ENCODE data around the gene SP3. TPM values are rescaled to one million over a fixed set of nuclear protein-coding genes. Genes with fewer than 3 reads are reported as not detected.

The SP3 gene
- total RNA-seq, 1 experiment from 2014 or later, result 120 TPM

DNA sequence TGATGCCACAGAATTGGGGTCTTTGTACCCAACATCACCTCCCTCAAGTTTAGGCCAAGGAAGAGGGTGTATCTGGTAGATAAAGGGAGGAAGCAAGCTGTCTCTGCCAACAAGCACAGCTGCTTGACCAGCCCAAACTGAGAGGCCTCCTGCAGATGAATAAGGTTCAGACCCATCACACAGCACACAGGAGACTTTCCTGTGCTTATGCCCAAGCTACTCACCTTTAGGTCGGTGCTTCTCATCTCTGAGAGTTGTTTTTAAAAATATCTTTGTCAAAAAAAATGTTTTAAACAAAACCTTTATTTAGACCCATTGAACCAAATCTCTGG, 24.7 kb upstream of the SP3 start:
- H3K36me3 ChIP-seq, result no peaks in the 10 kb centered on the region
- no peaks in the 10 kb centered on the region for H3K27me3 ChIP-seq (replicated peaks)
- H3K27ac ChIP-seq, result no peak overlapping the region
- no peak overlapping the region for H3K4me3 ChIP-seq
- H3K9me3 ChIP-seq (replicated peaks), result no peaks in the 10 kb centered on the region
- H3K4me1 ChIP-seq (replicated peaks), result peaks cover 2% of the 10 kb centered on the region; the same call in 1 of the 2 replicates
- peak in 1 of 2 experiments; percentile 3 for DNase-seq (ENCODE audit: low read depth in 1 of 2, low spot score in 2 of 2)

DNA sequence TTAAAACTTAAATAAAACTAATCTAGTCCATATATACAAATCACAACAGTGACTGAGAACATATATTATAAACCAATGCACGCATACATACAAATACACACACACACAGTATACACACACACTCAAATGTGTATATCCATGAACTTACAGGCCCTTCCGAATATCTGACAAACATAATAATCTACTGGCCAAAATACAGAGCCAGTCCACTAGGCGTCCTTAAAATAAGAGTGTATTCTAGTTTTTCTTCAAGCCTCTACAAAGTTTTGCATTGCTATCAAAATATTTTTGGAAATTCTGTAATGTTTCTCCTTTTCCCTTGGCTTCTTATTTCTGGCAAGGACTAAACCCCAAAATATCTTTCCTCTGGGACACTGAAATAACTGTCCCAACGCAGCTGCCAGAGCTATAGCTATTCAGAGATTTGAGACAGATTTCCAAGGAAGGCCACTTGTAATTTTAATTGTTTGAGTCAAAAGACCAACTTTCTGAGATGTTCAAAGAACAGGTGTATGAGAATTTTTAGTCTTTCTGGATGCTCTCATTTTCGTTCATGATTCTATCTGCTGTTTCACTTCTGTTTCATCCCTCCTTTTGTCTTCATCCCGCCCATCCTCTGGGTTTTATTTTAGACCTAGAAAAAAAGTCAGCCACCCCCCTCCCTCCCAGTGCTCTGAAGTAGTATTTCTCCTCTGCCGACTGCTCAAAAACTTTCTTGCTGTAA, 24.1 kb upstream of the SP3 start:
- Histone ChIP-seq H3K27ac (no peak overlapping the region), H3K27me3 (replicated peaks) (no peaks in the 10 kb centered on the region), H3K36me3 (no peaks in the 10 kb centered on the region), H3K9me3 (replicated peaks) (no peaks in the 10 kb centered on the region), H3K4me3 (no peak overlapping the region), H3K4me1 (replicated peaks) (peaks cover 2% of the 10 kb centered on the region; the same call in 1 of the 2 replicates)
- peak in 1 of 2 experiments; percentile 1 for DNase-seq (ENCODE audit: low read depth in 1 of 2, low spot score in 2 of 2)

DNA sequence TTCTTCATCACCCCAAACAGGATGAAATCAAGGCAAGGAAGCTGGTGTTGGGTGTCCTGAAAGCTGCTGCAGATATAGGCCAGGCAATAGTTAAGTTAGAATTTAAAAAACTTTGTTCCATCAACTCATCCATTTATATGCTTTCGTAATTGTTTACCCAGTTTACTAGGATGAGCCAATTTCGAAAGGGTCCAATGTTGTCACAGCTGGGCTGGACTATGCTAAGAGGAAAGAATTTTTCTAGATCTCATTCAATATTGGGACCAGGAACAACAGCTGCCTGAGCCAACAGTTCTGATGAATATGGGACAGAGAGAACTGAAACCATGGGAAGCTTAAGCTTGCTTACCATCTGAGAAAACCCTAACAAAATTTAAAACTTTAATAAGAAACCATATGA, 21.6 kb upstream of the SP3 start:
- peak in 1 of 2 experiments; percentile 1 for DNase-seq (ENCODE audit: low read depth in 1 of 2, low spot score in 2 of 2)
- no peak overlapping the region for H3K27ac ChIP-seq
- H3K9me3 ChIP-seq (replicated peaks), result no peaks in the 10 kb centered on the region
- H3K36me3 ChIP-seq, result no peaks in the 10 kb centered on the region
- no peak overlapping the region for H3K4me3 ChIP-seq
- peaks cover 2% of the 10 kb centered on the region; the same call in 1 of the 2 replicates for H3K4me1 ChIP-seq (replicated peaks)
- no peaks in the 10 kb centered on the region for H3K27me3 ChIP-seq (replicated peaks)

DNA sequence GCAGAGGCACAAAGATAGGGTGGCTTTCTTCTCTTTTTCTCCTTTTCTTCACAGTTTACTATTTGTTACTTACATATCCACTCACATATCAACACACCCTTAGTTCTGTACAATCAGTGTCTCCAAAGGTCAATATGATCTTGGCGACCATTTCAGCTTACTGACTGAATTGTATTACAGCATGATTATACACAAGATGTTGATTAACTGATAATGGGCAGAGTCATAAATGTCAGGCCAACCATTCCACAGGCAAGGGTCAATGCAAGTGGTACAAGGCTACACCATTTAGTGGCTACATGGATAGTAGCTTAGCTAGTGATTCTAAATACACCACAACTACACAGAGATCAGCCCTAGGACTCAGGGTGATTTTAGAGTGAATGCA, 20.4 kb upstream of the SP3 start:
- no peaks in the 10 kb centered on the region for H3K4me1 ChIP-seq (replicated peaks)

DNA sequence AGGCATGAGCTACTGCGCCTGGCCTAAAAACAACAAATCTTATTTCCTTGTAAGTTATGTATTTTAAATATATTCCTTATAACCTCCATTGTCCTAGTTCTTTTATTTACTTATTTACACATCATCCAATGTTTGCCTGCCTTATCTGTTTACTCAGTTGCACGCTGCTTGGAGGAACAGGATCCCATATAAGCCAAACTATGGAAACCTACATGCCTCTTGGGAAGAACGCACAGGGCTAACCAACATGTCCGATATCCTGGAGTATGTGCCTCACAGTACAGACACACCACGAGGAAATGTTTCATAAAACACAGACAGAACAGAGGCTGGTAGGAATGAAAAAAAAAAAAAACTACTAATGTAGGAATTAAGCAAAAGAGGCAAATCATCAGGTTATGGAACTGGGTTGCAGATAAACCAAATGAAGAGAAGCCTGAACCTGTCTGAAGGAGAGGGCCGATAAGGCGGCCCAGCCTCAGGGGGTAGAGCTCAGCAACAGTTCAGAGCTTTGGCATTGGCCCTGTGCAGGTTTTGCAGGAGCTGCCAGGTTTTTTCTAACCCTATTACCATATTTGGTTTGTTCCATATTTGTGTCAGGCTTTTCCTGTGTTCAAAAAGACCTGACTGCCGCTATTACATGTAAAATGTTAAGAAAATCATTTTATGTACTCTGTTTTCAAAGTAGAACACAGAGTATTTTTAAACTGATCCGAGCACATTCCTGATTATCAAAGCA, 19.9 kb upstream of the SP3 start:
- H3K4me3 ChIP-seq, result no peak overlapping the region
- DNase-seq (ENCODE audit: low read depth in 1 of 2, low spot score in 2 of 2), result no peak
- H3K4me1 ChIP-seq (replicated peaks), result no peaks in the 10 kb centered on the region
- no peaks in the 10 kb centered on the region for H3K27me3 ChIP-seq (replicated peaks)
- H3K27ac ChIP-seq, result no peak overlapping the region
- H3K9me3 ChIP-seq (replicated peaks), result no peaks in the 10 kb centered on the region
- no peaks in the 10 kb centered on the region for H3K36me3 ChIP-seq

More for the DNA sequence above, 20.4 kb upstream of the SP3 start:
- no peak for DNase-seq (ENCODE audit: low read depth in 1 of 2, low spot score in 2 of 2)
- H3K27ac ChIP-seq, result no peak overlapping the region
- H3K4me3 ChIP-seq, result no peak overlapping the region
- no peaks in the 10 kb centered on the region for H3K27me3 ChIP-seq (replicated peaks)
- H3K9me3 ChIP-seq (replicated peaks), result no peaks in the 10 kb centered on the region
- no peaks in the 10 kb centered on the region for H3K36me3 ChIP-seq

DNA sequence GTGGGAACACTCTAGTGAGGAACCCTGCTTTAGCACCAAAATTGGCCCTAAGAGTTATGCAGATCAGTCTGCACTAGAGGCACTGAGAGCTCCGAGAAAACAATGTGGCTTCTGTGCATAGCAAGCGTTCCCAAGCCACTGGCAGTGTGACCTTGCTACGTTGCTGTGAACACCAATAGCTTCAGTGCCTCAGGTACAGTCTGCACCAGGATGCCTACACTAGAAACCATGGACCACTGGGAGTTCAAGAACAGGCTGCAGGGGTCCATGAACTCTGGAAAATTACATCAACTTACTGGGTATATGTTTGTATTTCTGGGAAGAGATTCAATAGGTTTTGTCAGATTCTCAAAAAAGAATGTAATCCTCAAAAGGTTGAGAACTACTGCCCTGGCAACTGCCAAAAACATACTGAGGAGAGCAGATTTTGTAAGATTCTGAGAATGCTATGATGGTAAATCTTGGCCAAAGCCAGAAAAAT, 18.3 kb upstream of the SP3 start:
- H3K27ac ChIP-seq, result no peak overlapping the region
- H3K36me3 ChIP-seq, result no peaks in the 10 kb centered on the region
- no peaks in the 10 kb centered on the region for H3K9me3 ChIP-seq (replicated peaks)
- DNase-seq (ENCODE audit: low read depth in 1 of 2, low spot score in 2 of 2), result peak in 1 of 2 experiments; percentile 8
- H3K27me3 ChIP-seq (replicated peaks), result no peaks in the 10 kb centered on the region
- no peak overlapping the region for H3K4me3 ChIP-seq
- no peaks in the 10 kb centered on the region for H3K4me1 ChIP-seq (replicated peaks)

DNA sequence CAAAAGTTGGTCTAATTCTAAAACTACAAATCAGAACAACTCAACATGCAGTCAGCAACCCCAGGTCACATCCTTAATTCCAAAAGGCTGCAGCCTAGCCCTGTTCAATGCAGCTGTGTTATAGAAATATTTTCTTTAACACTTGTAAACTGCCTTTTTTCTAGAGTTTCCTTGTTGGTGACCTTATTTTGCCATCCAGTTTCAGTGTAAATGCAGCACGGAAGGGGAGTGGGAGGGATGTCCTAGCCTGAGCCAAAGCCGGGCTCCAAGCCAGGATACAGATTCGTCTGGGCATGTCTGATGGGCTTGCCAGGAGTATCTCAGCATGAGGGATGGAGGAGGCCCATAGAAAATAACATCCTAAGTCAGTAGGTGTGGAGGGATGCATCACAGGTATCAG, 17.7 kb upstream of the SP3 start:
- no peaks in the 10 kb centered on the region for H3K4me1 ChIP-seq (replicated peaks)
- H3K27me3 ChIP-seq (replicated peaks), result no peaks in the 10 kb centered on the region
- H3K36me3 ChIP-seq, result no peaks in the 10 kb centered on the region
- no peaks in the 10 kb centered on the region for H3K9me3 ChIP-seq (replicated peaks)
- peak in 1 of 2 experiments; percentile 11 for DNase-seq (ENCODE audit: low read depth in 1 of 2, low spot score in 2 of 2)
- H3K27ac ChIP-seq, result no peak overlapping the region
- H3K4me3 ChIP-seq, result no peak overlapping the region

DNA sequence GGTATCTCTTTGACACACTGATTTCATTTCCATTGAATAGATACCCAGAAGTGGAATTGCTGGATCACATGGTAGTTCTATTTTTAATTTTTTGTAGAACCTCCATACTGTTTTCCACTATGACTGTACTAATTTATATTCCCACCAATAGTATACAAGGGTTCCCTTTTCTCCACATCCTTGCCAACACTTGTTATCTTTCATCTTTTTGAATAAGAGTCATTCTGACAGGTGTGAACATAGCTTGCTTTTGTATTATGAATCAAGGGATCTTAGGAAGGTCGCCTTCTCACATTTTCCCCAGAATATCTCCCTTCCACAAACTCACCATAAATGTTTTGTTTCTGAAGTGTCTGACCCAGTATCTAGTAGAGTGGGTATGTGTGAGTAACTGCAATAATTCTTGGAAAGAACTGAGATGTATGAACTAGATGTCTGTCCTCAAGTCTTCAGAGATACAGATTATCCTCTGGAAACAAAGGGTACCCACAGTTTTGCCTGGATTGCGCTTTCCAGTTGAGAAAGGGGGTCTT, 17.1 kb upstream of the SP3 start:
- no peaks in the 10 kb centered on the region for H3K9me3 ChIP-seq (replicated peaks)
- no peaks in the 10 kb centered on the region for H3K36me3 ChIP-seq
- H3K4me3 ChIP-seq, result no peak overlapping the region
- H3K27me3 ChIP-seq (replicated peaks), result no peaks in the 10 kb centered on the region
- H3K4me1 ChIP-seq (replicated peaks), result no peaks in the 10 kb centered on the region
- DNase-seq (ENCODE audit: low read depth in 1 of 2, low spot score in 2 of 2), result no peak
- H3K27ac ChIP-seq, result no peak overlapping the region

DNA sequence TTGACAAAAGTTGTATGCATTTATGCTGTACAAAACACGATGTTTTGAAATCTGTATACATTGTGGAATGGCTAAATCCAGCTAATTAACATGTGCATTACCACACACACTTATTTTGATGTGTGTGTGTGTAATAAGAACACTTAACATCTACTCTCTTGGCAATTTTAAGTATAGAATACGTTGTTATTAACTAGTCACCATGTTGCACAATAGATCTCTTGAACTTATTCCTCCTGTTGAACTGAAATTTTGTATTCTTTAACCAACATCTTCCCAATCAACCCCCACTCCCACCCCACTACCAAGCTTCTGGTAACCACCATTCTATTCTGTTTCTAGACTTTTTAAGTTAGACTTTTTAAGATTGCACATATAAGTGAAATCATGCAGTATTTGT, 16.3 kb upstream of the SP3 start:
- Histone ChIP-seq H3K4me3 (no peak overlapping the region), H3K27me3 (replicated peaks) (no peaks in the 10 kb centered on the region), H3K9me3 (replicated peaks) (no peaks in the 10 kb centered on the region), H3K4me1 (replicated peaks) (no peaks in the 10 kb centered on the region), H3K36me3 (no peaks in the 10 kb centered on the region), H3K27ac (no peak overlapping the region)
- DNase-seq (ENCODE audit: low read depth in 1 of 2, low spot score in 2 of 2), result no peak

DNA sequence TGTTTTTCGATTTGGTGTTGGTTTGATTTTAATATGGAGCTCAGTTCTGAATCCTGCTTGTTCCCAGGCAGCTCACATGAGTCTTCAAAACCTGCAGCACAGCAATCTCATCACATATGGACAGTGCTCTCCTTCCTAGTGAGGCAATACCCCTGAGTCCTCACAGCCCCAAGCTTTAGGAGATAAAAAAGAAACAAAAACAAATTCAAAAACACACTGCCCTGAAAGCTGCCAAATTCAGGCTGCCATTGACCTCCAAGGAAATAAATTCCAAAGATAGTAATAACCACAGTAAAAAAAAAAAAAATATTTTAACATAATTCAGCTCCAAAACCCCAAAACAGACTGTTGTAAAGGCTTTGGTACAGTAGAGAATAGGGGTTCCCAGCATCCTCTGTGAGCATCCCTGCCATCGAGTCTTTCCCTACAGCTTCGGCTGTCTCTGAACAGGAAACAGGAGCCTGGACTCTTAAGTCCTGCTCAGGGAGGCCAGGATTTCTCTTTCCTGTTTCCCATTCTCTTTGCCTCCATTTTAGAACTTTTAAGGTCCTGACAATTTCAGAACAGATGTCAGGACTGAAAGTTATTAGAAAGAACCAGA, 14.7 kb upstream of the SP3 start:
- H3K27me3 ChIP-seq (replicated peaks), result no peaks in the 10 kb centered on the region
- H3K27ac ChIP-seq, result no peak overlapping the region
- H3K4me1 ChIP-seq (replicated peaks), result peaks cover under 1% of the 10 kb centered on the region
- DNase-seq (ENCODE audit: low read depth in 1 of 2, low spot score in 2 of 2), result no peak
- H3K4me3 ChIP-seq, result no peak overlapping the region
- 0 out of 2 replicates have a peak, but pooled peaks cover 2% of the 10 kb centered on the region for H3K9me3 ChIP-seq (replicated peaks)
- no peaks in the 10 kb centered on the region for H3K36me3 ChIP-seq

DNA sequence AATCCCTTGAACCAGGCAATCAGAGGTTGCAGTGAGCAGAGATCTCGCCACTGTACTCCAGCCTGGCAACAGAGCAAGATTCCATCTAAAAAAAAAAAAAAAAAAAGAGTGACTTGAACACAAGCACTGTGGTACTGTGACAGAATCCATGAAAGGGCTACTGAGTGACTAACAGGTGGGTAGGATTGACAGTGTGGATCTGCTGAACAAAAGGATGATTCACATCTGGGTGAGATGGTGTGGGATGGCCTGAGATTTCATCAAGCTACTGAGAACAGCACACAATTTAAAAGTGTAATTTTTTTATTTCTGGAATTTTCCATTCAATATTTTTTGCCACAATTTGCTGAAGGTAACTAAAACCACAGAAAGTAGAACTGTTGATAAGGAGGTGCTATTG, 13.3 kb upstream of the SP3 start:
- Histone ChIP-seq H3K27me3 (replicated peaks) (no peaks in the 10 kb centered on the region), H3K9me3 (replicated peaks) (0 out of 2 replicates have a peak, but pooled peaks cover 3% of the 10 kb centered on the region), H3K36me3 (no peaks in the 10 kb centered on the region), H3K27ac (no peak overlapping the region), H3K4me3 (no peak overlapping the region), H3K4me1 (replicated peaks) (peaks cover 8% of the 10 kb centered on the region)
- DNase-seq (ENCODE audit: low read depth in 1 of 2, low spot score in 2 of 2), result peak in 1 of 2 experiments; percentile 6

DNA sequence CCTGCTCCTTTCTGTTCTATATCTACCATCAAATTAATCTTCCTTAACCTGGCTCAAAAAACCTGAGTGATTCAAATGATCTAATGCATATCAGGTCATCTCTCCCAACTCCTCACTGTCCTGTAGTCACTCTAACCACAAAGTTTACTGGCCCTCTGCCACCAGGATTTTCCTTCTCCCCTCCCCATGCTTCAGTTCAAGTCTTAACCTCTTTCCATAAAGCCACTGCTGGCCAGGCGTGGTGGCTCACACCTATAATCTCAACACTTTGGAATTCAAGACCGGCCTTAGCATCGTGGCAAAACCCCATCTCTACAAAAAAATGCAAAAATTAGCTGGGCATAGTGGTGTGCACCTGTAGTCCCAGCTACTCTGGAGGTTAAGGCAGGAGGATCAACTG, 7.5 kb upstream of the SP3 start:
- H3K4me1 ChIP-seq (replicated peaks), result peaks cover 36% of the 10 kb centered on the region
- no peaks in the 10 kb centered on the region for H3K36me3 ChIP-seq
- no peaks in the 10 kb centered on the region for H3K27me3 ChIP-seq (replicated peaks)
- H3K9me3 ChIP-seq (replicated peaks), result 0 out of 2 replicates have a peak, but pooled peaks cover 3% of the 10 kb centered on the region
- peak; percentile 44 to 55 for DNase-seq (ENCODE audit: low read depth in 1 of 2, low spot score in 2 of 2)
- no peak overlapping the region for H3K27ac ChIP-seq
- H3K4me3 ChIP-seq, result no peak overlapping the region

DNA sequence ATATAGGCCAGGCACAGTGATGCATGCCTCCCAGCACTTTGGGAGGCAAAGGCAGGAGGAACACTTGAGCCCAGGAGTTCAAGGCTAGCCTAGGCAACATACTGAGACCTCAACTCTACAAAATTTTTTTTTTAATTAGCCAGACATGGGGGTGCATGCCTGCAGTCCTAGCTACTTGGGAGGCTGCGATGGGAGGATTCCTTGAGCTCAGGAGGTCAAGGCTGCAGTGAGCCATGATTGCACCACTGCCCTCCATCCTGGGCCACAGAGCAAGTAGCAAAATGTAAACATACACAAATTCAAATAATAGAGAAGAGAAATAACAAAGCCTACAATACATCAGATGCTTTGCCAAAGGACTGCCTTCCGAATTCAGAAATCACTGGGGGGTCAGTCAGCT, 7.0 kb upstream of the SP3 start:
- no peak for DNase-seq (ENCODE audit: low read depth in 1 of 2, low spot score in 2 of 2)
- H3K4me3 ChIP-seq, result no peak overlapping the region
- H3K27me3 ChIP-seq (replicated peaks), result no peaks in the 10 kb centered on the region
- H3K27ac ChIP-seq, result no peak overlapping the region
- no peaks in the 10 kb centered on the region for H3K36me3 ChIP-seq
- H3K9me3 ChIP-seq (replicated peaks), result 0 out of 2 replicates have a peak, but pooled peaks cover 3% of the 10 kb centered on the region
- peaks cover 36% of the 10 kb centered on the region for H3K4me1 ChIP-seq (replicated peaks)

Measured in SJSA1 (cell line).